ENCODE results near the gene PCLO.

- TF ChIP-seq GATA3 (IDR thresholded peaks at IDR 0.05; ENCODE audit: low read depth, low read length) (no peak), GATA2 (IDR thresholded peaks at IDR 0.05; ENCODE audit: low read depth, low read length) (no peak)
These were observed 89.8 kb downstream of the PCLO start for GRCh38 chr7:83072576-83073517.

Measured in SH-SY5Y (cell line).